ENCODE data around the gene ACSL6. TPM values are rescaled to one million over a fixed set of nuclear protein-coding genes. Genes with fewer than 3 reads are reported as not detected.
A peak's percentile ranks its signal among the peaks of the same experiment; 100 is the strongest.

Gene ACSL6
- total RNA-seq, 2 experiments from 2014 or later: 3.3 to 4.7 TPM

DNA sequence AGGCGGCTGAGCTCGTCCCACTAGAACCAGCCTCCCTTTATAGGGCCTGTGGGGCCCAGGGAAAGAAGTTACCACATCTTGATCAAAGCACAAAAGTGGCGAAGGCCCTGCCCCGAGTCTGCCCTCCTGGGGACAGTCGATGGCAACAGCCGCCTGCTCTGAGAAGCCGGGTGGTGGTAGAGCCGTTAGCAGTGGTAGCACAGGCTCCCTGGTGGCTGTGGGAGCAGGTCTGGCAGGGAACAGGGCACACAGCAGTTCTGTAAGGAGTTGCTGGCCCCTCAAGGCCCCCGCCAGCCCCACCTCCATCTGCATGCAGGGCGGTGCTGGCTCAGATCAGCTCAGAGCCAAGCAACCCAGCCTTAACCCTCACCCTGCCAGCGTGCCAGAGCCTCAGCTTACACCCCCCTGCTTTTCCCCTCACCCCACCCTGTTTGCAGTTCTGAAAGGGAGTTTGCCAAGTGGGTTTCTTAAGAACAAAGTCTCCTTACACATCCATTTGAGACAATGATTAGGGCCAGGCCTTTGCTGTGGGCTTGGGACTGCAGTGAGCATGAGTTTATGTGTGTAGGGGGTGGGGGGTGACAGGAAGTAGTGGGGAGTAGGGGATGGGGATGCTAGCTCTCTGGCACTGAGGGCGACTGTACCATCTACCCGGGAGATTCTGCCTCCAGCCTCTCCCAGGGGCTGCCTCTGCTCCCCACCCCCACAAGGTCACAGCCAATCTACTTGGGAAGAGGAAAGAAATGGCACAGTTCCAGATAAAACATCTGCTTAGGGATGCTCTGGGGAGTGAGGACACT lies 11.8 kb downstream of the ACSL6 start:
- DNase-seq: no peak
- ChIA-PET CTCF (interaction anchor here (1.5 to 5.0 kb wide), 4 partner anchors 8 to 410 kb away, joined by 5 to 33 read pairs (median 14); no protein-coding TSS in a partner anchor), POLR2A (interaction anchor here (1.4 to 1.5 kb wide), 2 partner anchors 11 to 18 kb away, joined by 3 to 4 read pairs; no protein-coding TSS in a partner anchor)
- ATAC-seq: peak; percentile 29
- TF ChIP-seq, protein P1, sequence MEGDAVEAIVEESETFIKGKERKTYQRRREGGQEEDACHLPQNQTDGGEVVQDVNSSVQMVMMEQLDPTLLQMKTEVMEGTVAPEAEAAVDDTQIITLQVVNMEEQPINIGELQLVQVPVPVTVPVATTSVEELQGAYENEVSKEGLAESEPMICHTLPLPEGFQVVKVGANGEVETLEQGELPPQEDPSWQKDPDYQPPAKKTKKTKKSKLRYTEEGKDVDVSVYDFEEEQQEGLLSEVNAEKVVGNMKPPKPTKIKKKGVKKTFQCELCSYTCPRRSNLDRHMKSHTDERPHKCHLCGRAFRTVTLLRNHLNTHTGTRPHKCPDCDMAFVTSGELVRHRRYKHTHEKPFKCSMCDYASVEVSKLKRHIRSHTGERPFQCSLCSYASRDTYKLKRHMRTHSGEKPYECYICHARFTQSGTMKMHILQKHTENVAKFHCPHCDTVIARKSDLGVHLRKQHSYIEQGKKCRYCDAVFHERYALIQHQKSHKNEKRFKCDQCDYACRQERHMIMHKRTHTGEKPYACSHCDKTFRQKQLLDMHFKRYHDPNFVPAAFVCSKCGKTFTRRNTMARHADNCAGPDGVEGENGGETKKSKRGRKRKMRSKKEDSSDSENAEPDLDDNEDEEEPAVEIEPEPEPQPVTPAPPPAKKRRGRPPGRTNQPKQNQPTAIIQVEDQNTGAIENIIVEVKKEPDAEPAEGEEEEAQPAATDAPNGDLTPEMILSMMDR (IDR thresholded peaks at IDR 0.05): no peak
- intact Hi-C loops (cut with micrococcal nuclease): loop anchor here (10.0 kb wide), 1 partner anchor 575 kb away; no protein-coding TSS in a partner anchor
- Mint-ChIP-seq H3K4me3 (no peak overlapping the region), H3K27me3 (no peaks in the 10 kb centered on the region), H3K4me1 (ENCODE audit: low read depth) (peaks cover 42% of the 10 kb centered on the region), H3K36me3 (ENCODE audit: low read depth) (no peaks in the 10 kb centered on the region), H3K9me3 (no peaks in the 10 kb centered on the region), H3K27ac (no peak overlapping the region)

- DNase-seq: no peak
- Mint-ChIP-seq H3K27ac (no peak overlapping the region), H3K4me1 (ENCODE audit: low read depth) (peaks cover 42% of the 10 kb centered on the region), H3K9me3 (no peaks in the 10 kb centered on the region), H3K4me3 (no peak overlapping the region), H3K27me3 (no peaks in the 10 kb centered on the region), H3K36me3 (ENCODE audit: low read depth) (no peaks in the 10 kb centered on the region)
- TF ChIP-seq, protein P1 (IDR thresholded peaks at IDR 0.05): no peak
- POLR2A ChIA-PET: interaction anchor here (1.4 kb wide), 1 partner anchor 11 kb away, joined by 4 read pairs; no protein-coding TSS in a partner anchor
- no peak for ATAC-seq
- intact Hi-C loops (cut with micrococcal nuclease): no loop called here
- CTCF ChIA-PET: interaction anchor here (1.1 to 5.0 kb wide), 6 partner anchors 8 to 409 kb away, joined by 3 to 33 read pairs (median 6); no protein-coding TSS in a partner anchor
These were observed 12.4 kb downstream of the ACSL6 start for GRCh38 chr5:131999041-131999440.

DNA sequence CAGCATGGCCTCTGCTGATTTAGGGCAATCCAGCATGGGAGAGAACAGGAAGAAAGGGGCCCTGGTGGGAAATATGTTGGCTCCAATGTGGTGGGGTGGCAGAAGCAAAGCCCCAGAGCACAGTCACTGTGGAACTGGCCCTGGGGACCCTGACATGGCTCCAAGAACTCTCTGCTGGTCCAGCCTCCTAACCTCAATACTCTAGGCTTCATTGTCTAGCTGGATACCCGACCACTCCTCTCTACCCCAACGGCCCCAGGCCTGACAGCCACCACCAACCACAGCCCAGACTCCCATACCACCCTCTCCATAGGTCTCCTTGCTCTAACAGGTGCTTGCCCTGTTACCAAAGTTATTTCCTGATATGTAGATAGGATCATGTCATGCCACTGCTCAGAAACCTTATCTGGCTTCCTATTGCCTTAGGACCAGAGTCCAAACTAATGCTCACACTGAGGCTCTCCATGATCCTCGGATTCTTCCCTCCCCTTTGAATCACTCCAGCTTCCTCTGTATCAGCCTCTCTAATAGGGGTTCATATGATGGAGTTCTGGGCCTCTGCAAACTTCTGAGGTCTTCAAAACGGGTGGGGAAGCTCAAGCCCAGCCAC lies 12.9 kb downstream of the ACSL6 start:
- Mint-ChIP-seq H3K36me3 (ENCODE audit: low read depth) (no peaks in the 10 kb centered on the region), H3K27ac (no peak overlapping the region), H3K9me3 (no peaks in the 10 kb centered on the region), H3K4me3 (no peak overlapping the region), H3K27me3 (no peaks in the 10 kb centered on the region), H3K4me1 (ENCODE audit: low read depth) (peaks cover 42% of the 10 kb centered on the region)
- intact Hi-C loops (cut with micrococcal nuclease): no loop called here
- TF ChIP-seq, protein P1 (IDR thresholded peaks at IDR 0.05): no peak
- DNase-seq (no peak), ATAC-seq (no peak)
- POLR2A ChIA-PET: no interaction called here
- CTCF ChIA-PET: interaction anchor here (0.8 to 5.0 kb wide), 7 partner anchors 9 to 409 kb away, joined by 3 to 33 read pairs (median 5); no protein-coding TSS in a partner anchor

DNA sequence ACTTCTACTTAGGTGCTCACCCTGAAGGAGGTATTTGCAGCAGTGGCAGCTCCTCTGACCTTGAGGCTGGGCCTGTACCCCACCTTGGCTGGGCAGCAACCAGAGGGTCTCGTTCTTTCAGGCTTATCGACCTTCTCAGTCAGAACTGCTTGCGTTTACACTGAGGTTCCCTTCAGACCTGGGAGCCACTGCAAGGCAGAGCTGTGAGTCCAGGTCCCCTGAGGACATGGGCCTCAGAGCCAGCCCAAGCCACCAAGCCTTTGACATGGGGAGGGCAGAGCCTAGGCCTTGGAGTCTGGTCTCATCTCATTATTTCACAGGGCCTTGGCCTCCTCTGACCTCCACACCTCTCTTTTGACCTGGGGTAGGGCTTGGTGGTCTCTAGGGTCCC lies 13.7 kb downstream of the ACSL6 start:
- DNase-seq: no peak
- H3K4me3 Mint-ChIP-seq: no peak overlapping the region
- no peak overlapping the region for H3K27ac Mint-ChIP-seq
- CTCF ChIA-PET: interaction anchor here (0.8 to 4.5 kb wide), 5 partner anchors 10 to 408 kb away, joined by 3 to 33 read pairs (median 6); no protein-coding TSS in a partner anchor
- H3K27me3 Mint-ChIP-seq: no peaks in the 10 kb centered on the region
- POLR2A ChIA-PET: no interaction called here
- no peaks in the 10 kb centered on the region for H3K36me3 Mint-ChIP-seq (ENCODE audit: low read depth)
- no peak for ATAC-seq
- H3K9me3 Mint-ChIP-seq: no peaks in the 10 kb centered on the region
- TF ChIP-seq, protein P1 (IDR thresholded peaks at IDR 0.05): no peak
- H3K4me1 Mint-ChIP-seq (ENCODE audit: low read depth): peaks cover 41% of the 10 kb centered on the region
- intact Hi-C loops (cut with micrococcal nuclease): no loop called here

Measured in activated CD8-positive, alpha-beta T cell treated with anti-CD3 and anti-CD28 coated beads for 36 hours (primary cell).